Measurements from ENCODE around the gene NFATC1.

The NFATC1 gene

DNA sequence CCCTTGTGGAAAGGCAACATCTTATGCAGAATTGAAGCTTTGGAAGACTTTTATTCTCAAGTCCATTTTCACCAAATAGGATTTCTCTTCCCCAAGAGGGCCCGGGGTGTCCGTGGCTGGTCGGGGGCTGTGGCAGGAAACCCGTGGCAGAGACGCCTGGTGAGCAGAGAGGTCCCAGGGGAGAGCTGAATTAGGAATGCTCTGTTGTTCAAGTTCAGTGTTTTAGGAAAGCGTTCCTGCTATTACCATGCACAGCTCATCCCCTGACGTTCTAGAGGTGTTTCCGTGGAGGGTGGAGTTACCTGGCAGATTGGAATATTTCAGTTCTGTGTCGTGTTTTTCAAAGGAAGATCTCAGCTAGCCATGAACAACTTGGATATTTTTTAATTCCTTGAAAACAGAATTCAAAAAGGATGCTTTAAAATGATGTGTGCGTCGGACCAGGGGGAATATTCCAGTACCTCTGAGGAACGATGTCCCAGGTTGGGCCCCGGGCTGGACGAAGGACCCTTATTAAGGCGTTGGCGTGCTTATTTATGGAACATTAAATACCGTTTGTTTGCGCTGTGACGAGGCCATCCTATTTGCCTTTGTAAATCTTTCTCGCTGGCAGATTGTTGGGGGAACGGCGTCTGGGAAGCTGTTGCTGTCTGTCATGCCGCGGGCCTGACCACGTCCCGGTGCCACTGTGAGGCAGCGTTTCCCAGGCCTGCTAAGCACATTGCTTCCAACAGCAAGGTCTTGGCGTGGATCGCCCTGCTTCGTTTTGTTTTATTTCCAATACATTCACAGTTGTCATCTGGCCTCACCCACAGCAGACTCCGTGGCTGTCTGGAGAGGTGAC lies 8.2 kb downstream of the NFATC1 start:
- no peak for DNase-seq (ENCODE audit: low read depth in 2 of 3, low spot score in 1 of 3)

DNA sequence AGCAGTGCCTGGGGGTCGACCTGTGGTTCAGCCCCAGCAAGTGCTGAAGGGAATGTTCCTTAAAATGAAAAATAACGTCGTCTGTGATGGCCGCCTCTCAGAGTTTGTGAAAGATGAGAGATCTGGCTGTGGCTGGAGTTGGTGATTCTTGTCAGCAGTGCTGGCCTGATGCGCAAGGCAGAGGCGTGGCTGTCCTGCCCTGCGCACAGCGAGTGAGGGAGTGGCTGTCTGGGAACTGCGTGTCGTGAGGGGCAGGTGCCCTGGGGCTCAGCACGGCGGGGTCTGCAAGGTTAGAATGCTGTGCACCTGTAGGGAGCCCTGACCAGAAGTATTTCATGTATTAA lies 8.8 kb downstream of the NFATC1 start:
- no peak for DNase-seq (ENCODE audit: low read depth in 2 of 3, low spot score in 1 of 3)

DNA sequence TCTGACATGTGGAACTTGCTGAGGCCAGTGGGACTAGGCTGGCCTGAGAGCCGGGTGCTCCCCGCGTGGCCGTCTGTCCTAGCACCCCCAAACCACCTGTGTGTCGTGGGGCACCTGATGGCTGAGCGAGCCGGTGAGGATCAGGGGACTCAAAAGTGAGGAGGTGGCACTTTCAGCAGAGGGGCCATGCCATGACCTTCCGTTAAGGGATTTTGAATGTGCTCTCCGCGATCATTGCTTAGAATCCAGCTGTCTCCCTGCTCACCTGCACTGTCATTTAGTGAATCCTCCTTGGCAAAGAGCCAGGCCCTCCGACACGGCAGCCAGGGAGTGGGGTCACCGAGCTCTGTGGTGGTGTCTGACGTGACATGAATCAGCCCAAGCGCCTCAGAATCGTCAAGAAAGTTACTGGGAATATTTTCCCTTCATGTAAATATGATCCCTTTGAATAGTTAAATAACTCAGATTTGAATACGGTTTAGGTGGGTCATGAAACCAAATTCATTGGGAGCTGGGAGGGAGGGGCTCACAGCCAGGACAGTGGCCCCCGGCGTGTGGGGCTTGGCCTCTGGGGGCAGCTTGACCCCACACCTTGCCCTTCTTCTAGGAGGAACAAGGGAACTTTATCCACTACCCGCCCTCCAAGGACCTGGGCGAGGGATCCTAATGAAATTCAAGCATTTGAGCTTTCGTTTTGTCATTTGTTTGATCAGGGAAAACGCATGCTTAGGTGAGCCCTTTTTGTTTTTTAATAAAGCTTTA lies 9.5 kb downstream of the NFATC1 start:
- peak in 2 of 3 donors; percentile 65 to 76 for DNase-seq (ENCODE audit: low read depth in 2 of 3, low spot score in 1 of 3)

DNA sequence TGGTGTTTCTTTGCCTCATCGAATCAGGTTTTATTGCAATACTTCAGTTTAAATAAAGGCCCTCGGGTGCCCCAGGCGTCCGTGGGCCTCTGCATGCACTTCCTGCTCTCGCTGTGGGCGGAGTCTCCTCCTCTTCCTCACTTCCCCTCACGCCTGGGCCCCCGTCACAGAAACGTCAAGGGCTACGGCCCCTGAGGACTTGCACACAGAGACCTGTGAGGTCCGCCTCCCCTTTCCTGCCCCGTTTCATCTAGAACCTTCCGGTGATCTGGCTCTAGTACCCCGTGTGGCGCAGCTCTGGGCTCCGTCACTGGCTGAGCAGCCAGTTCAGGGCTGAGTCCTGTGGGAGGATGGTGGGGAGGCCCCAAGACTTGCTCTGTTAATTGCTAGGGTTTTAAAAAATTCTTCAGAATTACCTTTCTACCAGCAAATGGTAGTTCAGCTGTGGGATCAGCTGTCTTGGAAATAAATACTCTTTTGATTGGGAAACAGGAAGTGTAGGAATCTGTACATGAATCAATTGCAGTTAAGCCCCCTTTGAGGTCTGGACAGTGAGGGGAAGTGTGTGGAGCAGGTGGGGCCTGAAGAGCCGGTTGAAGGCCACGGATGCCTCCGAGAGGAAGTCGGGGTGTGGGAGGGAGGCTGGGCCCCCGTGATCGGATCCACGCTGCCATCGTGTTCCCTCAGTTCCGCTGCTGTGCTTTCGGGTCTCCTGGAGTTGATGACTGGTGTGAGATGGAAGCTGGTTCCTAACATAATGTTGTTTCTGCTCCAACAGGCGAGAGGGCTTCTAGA lies 10.2 kb downstream of the NFATC1 start:
- peak; percentile 74 to 80 (median 77) for DNase-seq (ENCODE audit: low read depth in 2 of 3, low spot score in 1 of 3)

DNA sequence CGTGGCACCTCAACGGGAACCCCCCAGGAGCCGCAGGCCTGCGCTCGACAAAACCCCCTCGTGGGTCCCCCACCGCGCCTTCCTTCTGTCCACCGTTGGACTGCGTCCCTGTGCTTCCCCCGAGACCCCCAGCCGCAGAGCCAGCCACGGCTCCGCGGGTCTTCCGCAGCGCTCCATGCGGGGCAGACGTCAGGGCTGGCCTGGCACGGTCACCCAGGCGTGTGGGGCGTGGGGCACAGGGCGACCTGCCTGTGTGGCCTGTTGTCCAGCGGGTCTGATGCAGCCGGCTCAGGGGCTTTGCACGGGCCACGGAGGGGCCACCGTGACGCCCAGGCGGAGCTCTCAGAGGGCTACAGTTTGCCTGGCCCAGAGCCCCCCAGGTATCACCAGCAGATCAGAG lies 11.0 kb downstream of the NFATC1 start:
- DNase-seq (ENCODE audit: low read depth in 2 of 3, low spot score in 1 of 3): no peak

DNA sequence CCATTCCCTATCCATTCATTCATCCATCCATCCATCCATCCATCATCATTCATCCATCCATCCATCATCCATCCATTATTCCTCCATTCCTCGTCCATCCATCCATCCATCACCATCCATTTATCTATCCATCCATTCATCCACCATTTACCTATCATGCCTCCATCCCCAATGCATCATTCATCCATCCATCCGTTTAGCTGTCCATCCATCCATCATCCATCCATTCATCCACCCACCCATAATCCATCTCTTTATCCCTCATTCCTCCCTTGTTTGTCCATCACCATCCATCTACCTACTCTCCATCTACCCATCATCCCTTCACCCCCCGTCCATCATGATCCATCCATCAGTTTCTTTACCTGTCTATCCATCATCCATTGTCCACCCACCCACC lies 13.6 kb downstream of the NFATC1 start:
- no peak for DNase-seq (ENCODE audit: low read depth in 2 of 3, low spot score in 1 of 3)

DNA sequence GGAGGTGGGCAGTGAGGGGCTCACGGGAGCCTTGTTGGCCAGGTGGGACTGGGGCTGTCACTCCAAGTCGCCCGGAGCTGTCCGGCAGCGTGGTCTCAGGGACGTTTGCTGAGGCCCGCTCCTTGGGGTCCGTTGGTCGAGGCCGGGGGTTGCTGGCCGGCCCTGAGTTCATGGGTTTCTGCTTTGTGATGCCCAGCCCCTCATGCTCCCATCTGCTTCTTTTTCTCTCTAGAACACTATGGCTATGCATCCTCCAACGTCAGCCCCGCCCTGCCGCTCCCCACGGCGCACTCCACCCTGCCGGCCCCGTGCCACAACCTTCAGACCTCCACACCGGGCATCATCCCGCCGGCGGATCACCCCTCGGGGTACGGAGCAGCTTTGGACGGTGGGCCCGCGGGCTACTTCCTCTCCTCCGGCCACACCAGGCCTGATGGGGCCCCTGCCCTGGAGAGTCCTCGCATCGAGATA lies 14.5 kb downstream of the NFATC1 start:
- no peak for DNase-seq (ENCODE audit: low read depth in 2 of 3, low spot score in 1 of 3)

DNA sequence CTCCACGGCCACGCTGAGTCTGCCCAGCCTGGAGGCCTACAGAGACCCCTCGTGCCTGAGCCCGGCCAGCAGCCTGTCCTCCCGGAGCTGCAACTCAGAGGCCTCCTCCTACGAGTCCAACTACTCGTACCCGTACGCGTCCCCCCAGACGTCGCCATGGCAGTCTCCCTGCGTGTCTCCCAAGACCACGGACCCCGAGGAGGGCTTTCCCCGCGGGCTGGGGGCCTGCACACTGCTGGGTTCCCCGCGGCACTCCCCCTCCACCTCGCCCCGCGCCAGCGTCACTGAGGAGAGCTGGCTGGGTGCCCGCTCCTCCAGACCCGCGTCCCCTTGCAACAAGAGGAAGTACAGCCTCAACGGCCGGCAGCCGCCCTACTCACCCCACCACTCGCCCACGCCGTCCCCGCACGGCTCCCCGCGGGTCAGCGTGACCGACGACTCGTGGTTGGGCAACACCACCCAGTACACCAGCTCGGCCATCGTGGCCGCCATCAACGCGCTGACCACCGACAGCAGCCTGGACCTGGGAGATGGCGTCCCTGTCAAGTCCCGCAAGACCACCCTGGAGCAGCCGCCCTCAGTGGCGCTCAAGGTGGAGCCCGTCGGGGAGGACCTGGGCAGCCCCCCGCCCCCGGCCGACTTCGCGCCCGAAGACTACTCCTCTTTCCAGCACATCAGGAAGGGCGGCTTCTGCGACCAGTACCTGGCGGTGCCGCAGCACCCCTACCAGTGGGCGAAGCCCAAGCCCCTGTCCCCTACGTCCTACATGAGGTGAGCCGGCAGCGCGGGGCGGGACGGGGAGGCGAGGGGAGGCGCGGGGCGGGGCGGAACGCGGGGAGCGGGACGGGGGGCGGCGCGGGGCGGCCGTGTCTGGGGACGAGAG lies 15.2 kb downstream of the NFATC1 start:
- DNase-seq (ENCODE audit: low read depth in 2 of 3, low spot score in 1 of 3): no peak

DNA sequence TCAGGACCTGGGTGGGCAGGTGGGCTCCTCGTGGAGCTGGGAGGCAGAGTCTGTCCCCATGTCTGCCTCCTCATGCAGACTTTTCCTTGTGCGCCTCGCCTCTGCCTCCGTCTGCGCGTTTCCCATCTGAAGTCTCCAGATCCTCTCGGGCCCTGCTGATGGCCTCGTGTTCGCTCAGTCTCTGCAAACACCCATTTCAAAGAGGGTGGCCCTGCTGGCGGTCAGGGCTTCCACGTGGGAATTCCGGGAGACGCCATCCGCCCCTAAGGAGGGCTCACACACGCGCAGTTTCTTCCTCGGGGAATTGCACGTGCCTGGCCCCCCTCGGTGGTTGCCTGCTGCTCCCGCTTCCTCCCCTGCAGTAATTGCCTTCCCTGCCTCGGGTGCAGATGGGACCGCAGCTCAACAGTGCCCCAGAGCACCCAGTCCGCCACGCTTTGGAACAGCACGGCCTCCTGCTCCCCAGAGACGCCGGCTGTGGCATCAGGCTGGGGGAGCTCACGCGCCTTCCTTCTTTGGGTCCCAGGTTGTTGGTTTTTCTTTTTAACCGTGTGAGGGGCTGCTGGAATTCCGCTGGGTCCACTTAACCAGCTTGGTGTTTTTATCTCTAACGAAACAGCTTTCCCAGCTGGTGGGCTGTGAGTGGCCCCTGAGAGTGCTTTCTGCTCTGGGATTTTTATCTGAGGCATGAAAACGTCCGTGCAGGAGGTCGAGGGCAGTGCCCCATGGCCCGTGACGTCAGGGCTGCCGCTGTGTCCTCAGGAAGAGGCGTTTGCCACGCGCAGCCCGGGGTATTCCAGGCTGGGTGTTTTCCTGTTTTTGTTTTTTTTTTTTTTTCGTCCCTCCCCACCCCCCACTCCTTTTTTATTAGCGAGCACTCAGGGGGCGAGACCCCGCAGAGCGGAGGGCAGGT lies 16.1 kb downstream of the NFATC1 start:
- no peak for DNase-seq (ENCODE audit: low read depth in 2 of 3, low spot score in 1 of 3)

DNA sequence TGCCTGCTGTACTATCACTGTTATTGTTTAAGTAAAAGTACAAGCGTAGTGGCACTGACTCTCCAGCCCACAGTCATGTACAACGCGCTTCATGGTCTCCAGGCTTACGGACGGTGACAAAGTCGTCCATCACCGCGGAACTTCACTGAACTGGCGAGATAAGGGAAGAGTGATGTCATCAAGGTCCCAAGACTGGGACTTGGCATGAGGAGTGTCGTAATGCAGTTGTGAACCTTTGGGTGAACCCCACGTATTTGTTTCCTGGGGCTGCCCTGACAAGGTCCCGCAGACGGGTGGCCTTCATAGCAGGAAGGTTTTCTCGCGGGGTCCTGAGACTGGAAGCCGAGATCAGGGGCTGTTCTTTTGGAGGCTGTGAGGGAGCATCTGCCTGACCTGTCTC lies 17.3 kb downstream of the NFATC1 start:
- DNase-seq (ENCODE audit: low read depth in 2 of 3, low spot score in 1 of 3): no peak

DNA sequence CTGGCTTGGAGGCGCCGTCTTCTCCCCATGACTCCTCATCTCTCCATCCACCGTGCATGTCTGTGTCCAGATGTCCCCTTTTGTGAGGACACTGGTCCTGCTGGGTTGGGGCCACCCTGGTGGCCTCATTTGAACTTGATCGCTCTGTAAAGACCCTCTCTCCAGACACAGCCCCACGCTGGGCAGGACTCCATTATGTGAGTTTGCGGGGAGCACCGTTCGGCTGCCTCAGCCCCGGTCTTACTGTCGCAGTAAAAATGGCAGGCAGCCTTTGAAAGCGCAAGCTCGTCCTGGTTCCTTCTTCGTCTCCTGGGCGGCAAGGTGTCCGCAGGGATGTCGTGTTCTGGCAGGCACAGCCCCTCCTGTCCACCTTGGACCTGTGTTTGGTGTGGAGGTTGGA lies 17.7 kb downstream of the NFATC1 start:
- DNase-seq (ENCODE audit: low read depth in 2 of 3, low spot score in 1 of 3): no peak

DNA sequence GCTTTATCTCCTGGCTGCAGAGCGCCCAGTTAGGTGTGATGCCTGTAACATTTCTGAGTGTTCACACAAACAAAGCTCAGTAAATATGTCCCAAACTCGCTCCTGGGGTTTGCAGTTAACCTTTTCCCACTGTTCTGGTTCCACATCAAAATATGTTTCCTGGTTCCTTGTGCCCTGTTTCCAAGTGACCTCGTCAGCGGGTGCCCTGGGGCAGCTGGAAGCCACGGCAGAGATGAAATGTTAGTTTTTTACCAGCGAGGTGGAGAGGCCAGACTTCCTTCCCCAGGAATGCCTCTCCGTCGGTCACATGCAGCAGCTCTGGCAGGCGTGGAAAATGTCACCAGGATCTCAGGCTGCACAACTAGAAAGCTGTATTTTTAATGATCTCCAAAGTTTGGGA lies 18.2 kb downstream of the NFATC1 start:
- DNase-seq (ENCODE audit: low read depth in 2 of 3, low spot score in 1 of 3): no peak

DNA sequence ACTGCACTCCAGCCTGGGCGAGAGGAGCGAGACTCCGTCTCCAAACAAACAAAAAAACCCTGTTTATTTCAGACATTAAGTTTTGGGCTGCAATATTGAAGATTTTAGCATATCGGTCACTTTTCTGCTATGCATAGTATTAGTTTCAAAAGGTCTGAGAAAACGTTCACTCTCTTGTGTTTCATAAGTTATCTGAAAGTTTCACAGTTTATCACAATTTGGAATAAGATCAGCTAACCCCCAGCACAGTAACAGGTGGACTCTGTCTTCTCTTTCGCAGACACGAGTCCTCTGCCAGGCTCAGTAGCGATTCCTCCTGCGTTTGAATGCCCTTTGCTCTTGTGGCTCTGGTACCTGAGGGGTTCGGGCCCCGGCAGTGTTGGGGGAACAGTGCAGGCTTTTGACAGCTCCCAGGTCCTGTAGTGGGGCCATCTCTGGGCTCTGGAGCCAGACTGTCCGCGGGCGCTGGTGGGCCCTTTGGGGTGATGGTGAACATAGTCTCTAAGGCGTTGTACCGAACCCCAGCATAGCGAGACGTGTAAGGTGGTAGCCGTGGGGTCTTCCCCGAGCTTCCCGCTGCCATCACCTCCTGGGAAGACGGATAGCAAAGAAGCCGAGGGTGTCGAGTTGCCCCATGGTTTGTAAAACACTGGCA lies 20.4 kb downstream of the NFATC1 start:
- DNase-seq (ENCODE audit: low read depth in 2 of 3, low spot score in 1 of 3): no peak

DNA sequence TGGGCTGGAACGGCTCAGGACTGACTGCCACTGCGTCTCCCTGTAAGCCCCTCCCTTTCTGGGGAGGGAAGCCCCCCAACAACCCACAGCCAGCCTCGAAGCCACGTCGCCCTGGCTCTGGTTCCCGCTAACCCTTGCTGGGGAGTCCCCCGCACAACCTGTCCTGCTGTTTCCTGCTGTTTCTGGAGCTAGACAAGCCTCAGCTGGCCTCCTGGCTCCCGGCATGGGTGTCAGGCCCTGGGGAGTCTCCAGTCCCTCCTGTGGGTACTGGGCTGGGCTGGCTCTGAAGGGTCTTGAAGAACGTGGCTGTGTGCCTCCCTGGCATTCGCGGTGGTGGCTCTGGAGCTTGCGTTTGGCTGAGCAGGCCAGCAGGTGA lies 20.9 kb downstream of the NFATC1 start:
- DNase-seq (ENCODE audit: low read depth in 2 of 3, low spot score in 1 of 3): no peak

DNA sequence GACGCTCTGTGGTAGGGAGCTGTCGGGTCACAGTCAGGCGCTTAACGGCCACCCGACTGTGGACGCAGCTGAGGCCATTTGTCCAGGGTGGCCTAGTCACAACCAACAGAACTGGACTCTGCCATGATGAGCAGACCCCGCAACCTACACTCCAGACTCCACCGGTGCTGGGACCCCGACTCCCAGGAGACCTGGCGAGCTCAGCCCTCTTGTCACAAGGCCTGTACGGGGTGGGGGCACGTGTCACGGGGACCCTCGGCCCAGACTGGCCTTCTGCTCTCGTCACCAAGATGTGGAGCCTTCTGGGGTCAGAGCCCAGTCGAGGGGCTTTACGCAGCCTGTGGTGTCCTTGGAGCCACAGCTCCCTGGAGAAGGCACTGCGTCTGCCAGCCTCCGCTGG lies 22.5 kb downstream of the NFATC1 start:
- no peak for DNase-seq (ENCODE audit: low read depth in 2 of 3, low spot score in 1 of 3)

DNA sequence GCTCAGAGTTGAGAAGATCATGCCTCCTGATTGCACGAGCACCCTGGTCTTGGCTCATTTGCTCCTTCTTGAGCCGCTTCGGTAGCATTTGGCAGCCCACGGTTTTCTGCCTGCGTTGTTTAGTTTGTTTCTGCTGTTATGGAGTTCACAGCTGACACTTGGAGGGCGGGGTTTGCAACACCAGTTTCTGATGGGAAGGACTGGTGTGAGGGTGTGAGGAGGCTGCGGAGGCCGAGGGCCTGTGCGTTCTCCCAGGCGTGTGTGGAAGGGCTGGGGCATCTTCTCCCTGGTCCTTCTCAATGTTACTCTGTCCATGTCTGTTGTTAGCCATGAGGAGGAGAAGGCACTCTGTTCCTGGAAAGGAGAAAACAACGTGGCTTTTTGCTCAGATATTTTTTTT lies 22.9 kb downstream of the NFATC1 start:
- no peak for DNase-seq (ENCODE audit: low read depth in 2 of 3, low spot score in 1 of 3)

DNA sequence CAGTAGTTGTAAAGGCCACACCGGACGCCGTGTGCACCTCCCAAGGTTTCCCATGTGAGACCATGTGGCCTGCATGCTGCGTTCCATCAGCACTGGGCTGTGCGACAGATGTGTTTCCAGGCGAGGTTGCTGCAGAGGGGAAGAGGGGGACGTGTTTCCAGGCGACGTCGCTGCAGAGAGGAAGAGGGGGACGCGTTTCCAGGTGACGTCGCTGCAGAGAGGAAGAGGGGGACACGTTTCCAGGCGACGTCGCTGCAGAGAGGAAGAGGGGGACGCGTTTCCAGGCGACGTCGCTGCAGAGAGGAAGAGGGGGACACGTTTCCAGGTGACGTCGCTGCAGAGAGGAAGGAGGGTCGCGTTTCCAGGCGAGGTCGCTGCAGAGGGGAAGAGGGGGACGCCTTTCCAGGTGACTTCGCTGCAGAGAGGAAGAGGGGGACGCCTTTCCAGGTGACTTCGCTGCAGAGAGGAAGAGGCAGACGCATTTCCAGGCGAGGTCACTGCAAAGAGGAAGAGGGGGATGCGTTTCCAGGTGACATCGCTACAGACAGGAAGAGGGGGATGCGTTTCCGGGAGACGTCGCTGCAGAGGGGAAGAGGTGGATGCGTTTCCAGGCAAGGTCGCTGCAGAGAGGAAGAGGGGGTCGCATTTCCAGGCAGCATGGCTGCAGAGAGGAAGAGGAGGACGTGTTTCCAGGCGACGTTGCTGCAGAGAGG lies 24.5 kb downstream of the NFATC1 start:
- no peak for DNase-seq (ENCODE audit: low read depth in 2 of 3, low spot score in 1 of 3)

DNA sequence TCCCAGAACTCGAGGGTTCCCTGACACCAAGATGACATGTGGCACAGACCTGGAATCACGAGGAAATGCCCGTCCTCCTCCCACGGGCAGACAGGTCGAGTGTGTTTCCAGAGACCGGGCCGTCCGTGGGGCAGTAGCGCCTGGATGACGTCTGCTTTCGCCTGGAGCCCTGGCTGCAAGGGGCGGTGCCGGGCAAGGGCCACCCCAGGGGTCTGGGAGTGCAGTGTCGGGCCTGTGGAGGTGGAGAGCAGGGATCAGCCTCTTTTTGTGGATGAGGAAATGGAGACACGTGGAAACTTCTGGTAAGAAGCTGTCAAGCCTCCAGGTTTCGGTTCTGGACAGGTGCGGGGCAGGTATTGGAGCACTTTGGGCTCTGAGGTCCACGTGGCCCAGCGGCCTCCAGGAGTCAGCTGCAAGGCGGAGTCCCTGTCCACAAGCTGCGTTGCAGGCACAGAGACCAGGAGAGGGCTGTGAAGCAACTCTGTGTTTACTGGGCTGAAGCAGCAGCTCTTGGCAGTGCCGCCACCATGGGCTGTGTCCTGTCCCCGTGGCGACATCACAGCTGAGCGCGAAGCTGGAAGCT lies 25.6 kb downstream of the NFATC1 start:
- no peak for DNase-seq (ENCODE audit: low read depth in 2 of 3, low spot score in 1 of 3)

Measured in stimulated activated CD4-positive, alpha-beta T cell treated with anti-CD3 and anti-CD28 coated beads, Interleukin-12 subunit alpha, Interleukin-12 subunit beta, amount 100 ng/mL, for 48 hours (primary cell).